Neural progenitor cell (in vitro differentiated cells): Measurements from ENCODE around the gene EGLN3. TPM values are rescaled to one million over a fixed set of nuclear protein-coding genes. Genes with fewer than 3 reads are reported as not detected.

ENCODE experiments used
- DNase-seq: peaks from one replicate; pipeline ENCODE4 v3.0.0-alpha.2; 2016; ENCODE audit warnings: low spot score
- H2AFZ ChIP-seq: fragments of 200-600 bp; sonication (generic); replicated peaks from 2 replicates; pipeline ENCODE4 v1.6.1; 2016; ENCODE audit warnings: antibody characterized with exemption
- H3F3A ChIP-seq: fragments of 200-600 bp; sonication (generic); 2 replicates; pipeline ENCODE4 v1.6.1; 2016; ENCODE audit warnings: antibody characterized with exemption, low read depth
- H3K27ac ChIP-seq: fragments of 200-600 bp; sonication (generic); 2 replicates; pipeline ENCODE4 v1.5.1; 2016; ENCODE audit warnings: mild to moderate bottlenecking
- H3K27me3 ChIP-seq: fragments of 200-600 bp; sonication (generic); 2 replicates; pipeline ENCODE4 v1.6.1; 2016; ENCODE audit warnings: mild to moderate bottlenecking, moderate library complexity
- H3K36me3 ChIP-seq: fragments of 200-600 bp; sonication (generic); 2 replicates; pipeline ENCODE4 v1.5.1; 2016
- H3K4me1 ChIP-seq: fragments of 200-600 bp; sonication (generic); 2 replicates; pipeline ENCODE4 v1.6.1; 2016; ENCODE audit warnings: mixed run types
- H3K4me2 ChIP-seq: fragments of 200-600 bp; sonication (generic); 2 replicates; pipeline ENCODE4 v1.6.1; 2016
- H3K4me3 ChIP-seq: fragments of 200-600 bp; sonication (generic); 2 replicates; pipeline ENCODE4 v1.5.1; 2016
- H3K79me2 ChIP-seq: fragments of 200-600 bp; sonication (generic); 2 replicates; pipeline ENCODE4 v1.6.1; 2016; ENCODE audit warnings: low read depth
- H3K9ac ChIP-seq: fragments of 200-600 bp; sonication (generic); 2 replicates; pipeline ENCODE4 v1.6.1; 2016
- H3K9me3 ChIP-seq: fragments of 200-600 bp; sonication (generic); 2 replicates; pipeline ENCODE4 v1.5.1; 2016; ENCODE audit warnings: low read depth
- H4K20me1 ChIP-seq: fragments of 200-600 bp; sonication (generic); 2 replicates; pipeline ENCODE4 v1.6.1; 2016; ENCODE audit warnings: low read depth
- H3K27ac Mint-ChIP-seq: 3 replicates; pipeline ENCODE4 v1.8.0; 2021; ENCODE audit warnings: mixed read lengths
- H3K27me3 Mint-ChIP-seq: 2 replicates; pipeline ENCODE4 v1.8.0; 2022; ENCODE audit warnings: low read depth, mild to moderate bottlenecking, inconsistent platforms, moderate library complexity, mixed read lengths; ENCODE audit not compliant: insufficient read depth
- H3K36me3 Mint-ChIP-seq: 3 replicates; pipeline ENCODE4 v1.8.0; 2021; ENCODE audit warnings: mixed read lengths
- H3K4me1 Mint-ChIP-seq: 3 replicates; pipeline ENCODE4 v1.8.0; 2021; ENCODE audit warnings: mixed read lengths
- H3K4me3 Mint-ChIP-seq: 3 replicates; pipeline ENCODE4 v1.8.0; 2021; ENCODE audit warnings: mild to moderate bottlenecking, moderate library complexity, mixed read lengths
- H3K9me3 Mint-ChIP-seq: 3 replicates; pipeline ENCODE4 v1.8.0; 2020; ENCODE audit warnings: mixed read lengths
- EZH2 ChIP-seq: fragments of 200-600 bp; sonication (generic); IDR thresholded peaks from 2 replicates; pipeline ENCODE4 v1.6.1; 2017; ENCODE audit warnings: antibody characterized with exemption, mild to moderate bottlenecking, moderate library complexity
- EZH2phosphoT487 ChIP-seq: fragments of 200-600 bp; sonication (generic); IDR thresholded peaks from 2 replicates; pipeline ENCODE4 v1.6.1; 2017; ENCODE audit warnings: antibody characterized with exemption
- total RNA-seq: library from RNA; depleted of rRNA; stranded (reverse); fragments of >200 nt; gene quantifications from 2 replicates; pipeline ENCODE4 v1.2.3, GENCODE V29; 2015; ENCODE audit warnings: low replicate concordance
- TF ChIP-seq, protein P1 (sequence below): fragments of 200-600 bp; sonication (generic); IDR thresholded peaks from 2 replicates; pipeline ENCODE4 v1.5.1; 2017; ENCODE audit warnings: antibody characterized with exemption, mild to moderate bottlenecking

The EGLN3 gene
- total RNA-seq, 1 donor from 2014 or later, result 73.5 TPM

DNA sequence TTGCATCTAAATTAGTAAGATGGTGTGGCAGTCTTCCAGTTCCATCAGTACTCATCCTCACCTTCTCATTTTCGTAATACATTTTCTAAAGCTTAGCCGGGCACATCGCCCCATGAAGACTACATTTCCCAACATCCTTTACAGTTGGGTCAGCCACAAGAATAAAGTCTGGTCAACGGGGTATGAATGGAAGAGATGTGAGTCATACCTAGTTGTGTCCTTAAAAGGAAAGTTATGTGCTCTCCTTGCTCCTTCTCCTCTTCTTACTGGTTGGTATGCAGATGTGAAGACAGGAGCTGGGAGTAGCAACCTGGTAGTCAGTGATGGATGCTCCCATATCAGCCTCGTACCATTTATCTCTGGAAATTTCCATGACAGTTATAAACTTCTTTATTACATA, 35.9 kb upstream of the EGLN3 start:
- H3K4me2 ChIP-seq, result no peak overlapping the region
- no peaks in the 10 kb centered on the region for H3K36me3 Mint-ChIP-seq

DNA sequence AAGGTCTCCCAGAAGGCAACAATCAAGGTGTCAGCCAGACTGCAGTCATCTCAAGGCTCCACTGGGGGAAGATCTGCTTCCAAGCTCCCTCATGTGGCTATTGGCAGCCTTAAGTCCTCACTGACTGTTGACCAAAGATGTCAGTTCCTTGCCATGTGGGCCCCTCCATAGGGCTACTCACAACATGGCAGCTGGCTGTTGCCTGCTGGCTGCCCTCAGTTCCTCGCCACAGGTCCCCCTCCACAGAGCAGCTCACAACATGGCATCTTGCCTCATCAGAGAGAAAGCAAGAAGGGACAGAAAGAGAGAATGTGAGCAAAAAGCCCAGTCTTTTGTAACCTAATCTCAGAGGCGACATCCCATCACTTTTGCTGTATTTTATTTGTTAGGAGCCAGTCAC, 34.4 kb upstream of the EGLN3 start:
- H3K79me2 ChIP-seq, result no peaks in the 10 kb centered on the region

More for the DNA sequence above, 35.9 kb upstream of the EGLN3 start:
- H3K27ac ChIP-seq, result no peak overlapping the region
- H3K4me1 Mint-ChIP-seq, result peaks cover 11% of the 10 kb centered on the region
- H3F3A ChIP-seq, result no peaks in the 10 kb centered on the region
- H3K27me3 ChIP-seq, result no peaks in the 10 kb centered on the region
- no peak overlapping the region for H2AFZ ChIP-seq
- no peaks in the 10 kb centered on the region for H3K9me3 ChIP-seq
- H3K27me3 Mint-ChIP-seq, result peaks cover 4% of the 10 kb centered on the region
- no peaks in the 10 kb centered on the region for H3K36me3 ChIP-seq
- H3K9me3 Mint-ChIP-seq, result peaks cover 13% of the 10 kb centered on the region
- peak overlapping the region; percentile 47 for H3K27ac Mint-ChIP-seq
- no peak for DNase-seq
- H3K4me3 Mint-ChIP-seq, result no peak overlapping the region
- H3K9ac ChIP-seq, result no peak overlapping the region
- no peaks in the 10 kb centered on the region for H3K4me1 ChIP-seq
- TF ChIP-seq, protein P1, sequence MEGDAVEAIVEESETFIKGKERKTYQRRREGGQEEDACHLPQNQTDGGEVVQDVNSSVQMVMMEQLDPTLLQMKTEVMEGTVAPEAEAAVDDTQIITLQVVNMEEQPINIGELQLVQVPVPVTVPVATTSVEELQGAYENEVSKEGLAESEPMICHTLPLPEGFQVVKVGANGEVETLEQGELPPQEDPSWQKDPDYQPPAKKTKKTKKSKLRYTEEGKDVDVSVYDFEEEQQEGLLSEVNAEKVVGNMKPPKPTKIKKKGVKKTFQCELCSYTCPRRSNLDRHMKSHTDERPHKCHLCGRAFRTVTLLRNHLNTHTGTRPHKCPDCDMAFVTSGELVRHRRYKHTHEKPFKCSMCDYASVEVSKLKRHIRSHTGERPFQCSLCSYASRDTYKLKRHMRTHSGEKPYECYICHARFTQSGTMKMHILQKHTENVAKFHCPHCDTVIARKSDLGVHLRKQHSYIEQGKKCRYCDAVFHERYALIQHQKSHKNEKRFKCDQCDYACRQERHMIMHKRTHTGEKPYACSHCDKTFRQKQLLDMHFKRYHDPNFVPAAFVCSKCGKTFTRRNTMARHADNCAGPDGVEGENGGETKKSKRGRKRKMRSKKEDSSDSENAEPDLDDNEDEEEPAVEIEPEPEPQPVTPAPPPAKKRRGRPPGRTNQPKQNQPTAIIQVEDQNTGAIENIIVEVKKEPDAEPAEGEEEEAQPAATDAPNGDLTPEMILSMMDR, result no peak
- TF ChIP-seq EZH2 (no peak), EZH2phosphoT487 (no peak)
- H3K4me3 ChIP-seq, result no peak overlapping the region
- no peaks in the 10 kb centered on the region for H4K20me1 ChIP-seq
- no peaks in the 10 kb centered on the region for H3K79me2 ChIP-seq

DNA sequence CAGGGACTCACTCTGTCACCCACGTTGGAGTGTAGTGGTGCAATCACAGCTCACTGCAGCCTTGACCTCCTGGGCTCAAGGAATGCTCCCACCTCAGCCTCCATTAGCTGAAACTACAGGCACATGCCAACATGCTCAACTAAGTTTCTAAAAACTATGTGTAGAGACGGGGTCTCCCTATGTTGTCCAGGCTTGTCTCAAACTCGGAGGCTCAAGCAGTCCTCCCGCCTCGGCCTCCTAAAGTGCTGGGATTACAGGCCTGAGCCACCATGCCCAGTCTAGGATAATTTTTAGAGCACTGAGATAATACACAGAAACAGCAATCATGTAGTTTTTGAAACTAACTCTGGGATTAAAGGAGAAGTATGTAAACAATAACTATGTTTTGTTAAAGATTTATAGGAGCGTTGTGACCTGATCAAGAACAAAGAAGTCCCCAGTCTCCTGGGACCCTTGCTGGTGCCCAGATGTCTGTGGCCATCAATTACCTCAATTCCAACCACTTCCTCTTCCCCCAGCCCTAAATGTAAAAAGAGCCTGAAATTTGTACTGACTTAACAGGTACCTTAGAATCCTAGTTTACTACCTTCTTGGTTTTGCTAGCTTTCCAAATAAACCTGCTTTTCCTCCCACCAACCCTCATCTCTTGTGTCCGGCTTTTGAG, 28.9 kb upstream of the EGLN3 start:
- H4K20me1 ChIP-seq, result no peaks in the 10 kb centered on the region
- H3K4me1 ChIP-seq, result no peaks in the 10 kb centered on the region
- no peak overlapping the region for H3K4me3 Mint-ChIP-seq
- H3K36me3 Mint-ChIP-seq, result no peaks in the 10 kb centered on the region
- no peaks in the 10 kb centered on the region for H3K36me3 ChIP-seq
- H3K27me3 Mint-ChIP-seq, result no peaks in the 10 kb centered on the region
- H3F3A ChIP-seq, result no peaks in the 10 kb centered on the region
- H3K9ac ChIP-seq, result no peak overlapping the region
- H3K79me2 ChIP-seq, result no peaks in the 10 kb centered on the region
- TF ChIP-seq EZH2phosphoT487 (no peak), EZH2 (no peak)
- TF ChIP-seq, protein P1, result no peak
- H3K27ac Mint-ChIP-seq, result no peak overlapping the region
- H3K4me3 ChIP-seq, result no peak overlapping the region
- H3K4me2 ChIP-seq, result no peak overlapping the region
- H3K27ac ChIP-seq, result no peak overlapping the region
- no peaks in the 10 kb centered on the region for H3K27me3 ChIP-seq
- no peak for DNase-seq
- H2AFZ ChIP-seq, result no peak overlapping the region
- H3K9me3 ChIP-seq, result no peaks in the 10 kb centered on the region
- peaks cover 7% of the 10 kb centered on the region for H3K9me3 Mint-ChIP-seq
- H3K4me1 Mint-ChIP-seq, result peaks cover 3% of the 10 kb centered on the region

More for the DNA sequence above, 34.4 kb upstream of the EGLN3 start:
- TF ChIP-seq, protein P1, result no peak
- no peak for TF ChIP-seq EZH2phosphoT487
- TF ChIP-seq EZH2, result no peak
- Histone ChIP-seq H3K4me3 (no peak overlapping the region), H3K27me3 (no peaks in the 10 kb centered on the region), H3K9me3 (no peaks in the 10 kb centered on the region), H3K4me2 (no peak overlapping the region), H3F3A (no peaks in the 10 kb centered on the region), H3K4me1 (no peaks in the 10 kb centered on the region), H4K20me1 (no peaks in the 10 kb centered on the region), H3K27ac (no peak overlapping the region), H3K9ac (no peak overlapping the region), H2AFZ (no peak overlapping the region), H3K36me3 (no peaks in the 10 kb centered on the region)
- Mint-ChIP-seq H3K4me3 (no peak overlapping the region), H3K9me3 (peaks cover 13% of the 10 kb centered on the region), H3K27ac (no peak overlapping the region), H3K36me3 (no peaks in the 10 kb centered on the region), H3K4me1 (peaks cover 9% of the 10 kb centered on the region), H3K27me3 (peaks cover 4% of the 10 kb centered on the region)
- DNase-seq, result no peak
